Activated CD8-positive, alpha-beta memory T cell treated with anti-CD3 and anti-CD28 coated beads for 36 hours (primary cell): ENCODE data around the gene ARHGAP25. TPM values are rescaled to one million over a fixed set of nuclear protein-coding genes. Genes with fewer than 3 reads are reported as not detected.

Experiments used
- CTCF ChIA-PET: fragments of 350-600 bp; sonication (Branson Sonifier 250); formaldehyde crosslinking; loops from one replicate; lab custom pipeline; 2021; ENCODE audit warnings: antibody characterized with exemption; lab: Charles Lee
- POLR2A ChIA-PET: fragments of 350-600 bp; sonication (Branson Sonifier 250); formaldehyde crosslinking; loops from one replicate; lab custom pipeline; 2021; ENCODE audit warnings: antibody characterized with exemption; lab: Charles Lee
- total RNA-seq, 2 experiments: library from RNA; stranded (reverse); gene quantifications; one replicate each; pipeline ENCODE4 v1.2.3, GENCODE V29; 2021

The ARHGAP25 gene
- total RNA-seq, 2 experiments from 2014 or later = 63.6 to 64.0 TPM

GRCh38 chr2:68715353-68716041 lies 19.1 kb upstream of the ARHGAP25 start:
- ChIA-PET POLR2A (no interaction called here), CTCF (interaction anchor here (0.7 to 3.3 kb wide), 13 partner anchors 9 to 252 kb away, joined by 3 to 16 read pairs (median 3); no protein-coding TSS in a partner anchor)

- ChIA-PET POLR2A (interaction anchor here (1.4 kb wide), 1 partner anchor 18 kb away, joined by 5 read pairs; the partner anchor contains the start of gene ARHGAP25), CTCF (interaction anchor here (1.0 to 3.3 kb wide), 11 partner anchors 7 to 254 kb away, joined by 3 to 16 read pairs (median 4); partner anchors contain the start of gene ARHGAP25)
These were observed 17.9 kb upstream of the ARHGAP25 start for GRCh38 chr2:68716604-68717304.

- ChIA-PET POLR2A (interaction anchor here (0.6 to 1.4 kb wide), 3 partner anchors 17 to 253 kb away, joined by 3 to 5 read pairs (median 3); partner anchors contain the start of gene ARHGAP25), CTCF (interaction anchor here (0.6 to 3.3 kb wide), 10 partner anchors 10 to 252 kb away, joined by 3 to 16 read pairs (median 6); partner anchors contain the start of gene ARHGAP25)
These were observed 17.3 kb upstream of the ARHGAP25 start for GRCh38 chr2:68717305-68717661.

GRCh38 chr2:68719912-68720311 lies 14.7 kb upstream of the ARHGAP25 start:
- CTCF ChIA-PET = interaction anchor here (0.6 to 1.6 kb wide), 5 partner anchors 10 to 1920 kb away, joined by 3 to 5 read pairs (median 3); partner anchors contain the start of gene ARHGAP25
- POLR2A ChIA-PET = interaction anchor here (0.6 kb wide), 1 partner anchor 15 kb away, joined by 3 read pairs; no protein-coding TSS in a partner anchor

DNA sequence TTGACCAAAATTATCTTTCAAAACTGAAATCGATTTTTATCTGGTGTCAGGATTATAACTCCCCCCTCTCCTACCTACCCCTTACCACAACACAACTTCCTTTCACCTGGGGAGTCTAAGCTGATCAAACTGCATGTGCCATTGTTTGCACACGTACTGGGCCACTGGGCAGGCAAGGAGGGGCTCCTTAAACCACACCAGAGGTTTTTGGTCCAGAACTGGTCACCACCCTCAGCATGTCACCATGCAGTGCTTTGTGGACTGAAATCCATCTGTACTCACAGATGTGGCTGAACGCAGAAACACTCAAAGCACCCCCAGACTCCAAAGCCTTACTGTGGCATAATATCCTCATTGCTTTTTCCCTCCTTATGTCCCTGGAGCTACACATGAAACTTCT lies 13.9 kb upstream of the ARHGAP25 start:
- POLR2A ChIA-PET = interaction anchor here (0.6 to 1.1 kb wide), 2 partner anchors 14 to 19 kb away, joined by 3 to 6 read pairs; no protein-coding TSS in a partner anchor
- CTCF ChIA-PET = interaction anchor here (0.6 to 1.6 kb wide), 5 partner anchors 9 to 1921 kb away, joined by 3 to 5 read pairs (median 3); partner anchors contain the start of gene ARHGAP25

GRCh38 chr2:68721482-68722101 lies 13.0 kb upstream of the ARHGAP25 start:
- ChIA-PET POLR2A (interaction anchor here (0.9 to 1.1 kb wide), 2 partner anchors 13 to 19 kb away, joined by 4 to 6 read pairs; no protein-coding TSS in a partner anchor), CTCF (interaction anchor here (0.7 to 2.0 kb wide), 5 partner anchors 12 to 922 kb away, joined by 3 to 6 read pairs (median 4); partner anchors contain the start of genes AAK1 and ARHGAP25)

DNA sequence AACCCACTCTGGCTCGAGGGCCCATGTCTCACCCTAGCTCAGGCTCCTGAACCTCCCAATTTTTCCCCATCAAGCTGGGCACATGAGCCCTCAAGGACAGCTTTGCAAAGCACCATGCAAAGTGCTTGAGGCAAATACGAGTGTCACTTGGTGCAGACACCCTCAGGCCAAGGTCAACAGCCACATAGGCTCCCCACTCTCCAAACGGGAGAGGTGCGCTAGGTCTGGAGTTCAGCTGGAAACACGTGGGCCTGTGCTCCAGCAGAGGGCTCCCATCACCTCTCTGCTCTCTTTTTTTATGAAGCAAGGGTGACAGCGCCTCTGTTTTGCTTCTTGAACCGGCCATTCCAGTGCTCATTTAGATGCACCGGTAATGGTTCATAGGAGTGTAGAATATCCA lies 11.9 kb upstream of the ARHGAP25 start:
- CTCF ChIA-PET = interaction anchor here (0.7 to 2.0 kb wide), 4 partner anchors 11 to 202 kb away, joined by 3 to 8 read pairs (median 6); no protein-coding TSS in a partner anchor
- POLR2A ChIA-PET = interaction anchor here (0.6 to 0.7 kb wide), 2 partner anchors 31 to 232 kb away, joined by 3 to 6 read pairs; no protein-coding TSS in a partner anchor

DNA sequence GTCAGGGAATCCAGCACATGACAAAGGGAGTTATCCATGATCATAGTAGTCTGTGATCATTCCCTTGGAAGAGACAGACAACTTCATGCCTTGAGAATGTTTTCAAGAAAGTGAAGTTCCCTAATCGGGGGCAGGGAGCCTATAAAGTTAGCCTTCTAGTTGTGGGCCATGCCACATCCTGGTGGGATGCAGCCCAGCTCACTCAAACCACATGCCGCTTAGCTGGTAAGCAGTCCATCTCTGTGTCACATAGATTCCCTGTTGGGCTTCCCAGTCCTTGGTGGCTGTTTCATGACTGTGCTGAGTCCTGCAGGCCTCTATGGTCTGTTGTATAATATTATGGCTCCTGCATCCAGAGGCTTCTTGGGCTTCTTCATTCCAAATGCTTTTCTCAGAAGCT lies 11.4 kb upstream of the ARHGAP25 start:
- CTCF ChIA-PET = interaction anchor here (0.8 to 2.0 kb wide), 6 partner anchors 11 to 260 kb away, joined by 3 to 8 read pairs (median 5); no protein-coding TSS in a partner anchor
- POLR2A ChIA-PET = no interaction called here

- POLR2A ChIA-PET = interaction anchor here (0.6 kb wide), 1 partner anchor 24 kb away, joined by 3 read pairs; no protein-coding TSS in a partner anchor
- CTCF ChIA-PET = interaction anchor here (0.9 to 2.8 kb wide), 3 partner anchors 9 to 16 kb away, joined by 3 to 16 read pairs (median 3); no protein-coding TSS in a partner anchor
These were observed 8.5 kb upstream of the ARHGAP25 start for GRCh38 chr2:68726100-68726499.

DNA sequence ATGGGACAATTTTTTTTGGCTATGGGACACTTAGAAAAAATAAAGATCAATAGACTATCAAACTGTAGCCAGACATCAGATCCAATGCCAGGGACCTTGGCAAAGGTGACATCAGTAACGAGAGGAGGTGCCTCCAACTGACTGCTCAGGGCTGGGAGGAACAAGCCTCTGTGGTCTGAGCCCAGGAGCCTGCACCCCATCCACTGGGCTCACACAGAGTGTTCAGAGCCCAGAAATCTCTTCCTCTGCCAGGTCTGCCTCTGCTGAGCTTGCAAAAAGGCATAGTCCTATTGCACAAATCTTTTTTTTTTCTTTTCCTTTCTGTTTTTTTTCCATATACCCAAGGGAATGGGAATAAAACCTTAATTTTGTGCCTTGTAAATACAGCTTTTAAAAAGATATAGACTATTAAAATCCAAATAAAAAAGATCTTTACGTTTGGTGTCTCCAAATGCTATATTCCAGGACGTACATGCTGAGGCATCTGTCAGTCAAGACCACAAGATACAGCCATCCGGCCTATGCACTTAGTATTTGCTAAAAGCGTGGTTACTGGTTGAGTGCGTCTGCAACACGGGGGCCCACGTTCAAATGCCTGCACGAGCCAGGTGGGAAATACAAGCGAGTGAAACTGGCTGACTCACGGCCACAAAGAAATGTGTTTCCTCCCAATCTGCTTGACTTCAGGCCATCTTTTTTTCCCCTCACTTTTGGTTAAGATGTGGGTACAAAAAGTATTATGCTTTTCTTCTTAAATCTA lies 7.8 kb upstream of the ARHGAP25 start:
- ChIA-PET CTCF (interaction anchor here (0.9 to 2.8 kb wide), 4 partner anchors 10 to 44 kb away, joined by 3 to 16 read pairs (median 4); no protein-coding TSS in a partner anchor), POLR2A (interaction anchor here (0.6 kb wide), 1 partner anchor 23 kb away, joined by 3 read pairs; no protein-coding TSS in a partner anchor)

- POLR2A ChIA-PET = no interaction called here
- CTCF ChIA-PET = interaction anchor here (0.8 to 2.8 kb wide), 4 partner anchors 10 to 43 kb away, joined by 3 to 16 read pairs (median 5); no protein-coding TSS in a partner anchor
These were observed 6.8 kb upstream of the ARHGAP25 start for GRCh38 chr2:68727683-68728375.

GRCh38 chr2:68730828-68731227 lies 3.8 kb upstream of the ARHGAP25 start:
- CTCF ChIA-PET = no interaction called here
- POLR2A ChIA-PET = no interaction called here

DNA sequence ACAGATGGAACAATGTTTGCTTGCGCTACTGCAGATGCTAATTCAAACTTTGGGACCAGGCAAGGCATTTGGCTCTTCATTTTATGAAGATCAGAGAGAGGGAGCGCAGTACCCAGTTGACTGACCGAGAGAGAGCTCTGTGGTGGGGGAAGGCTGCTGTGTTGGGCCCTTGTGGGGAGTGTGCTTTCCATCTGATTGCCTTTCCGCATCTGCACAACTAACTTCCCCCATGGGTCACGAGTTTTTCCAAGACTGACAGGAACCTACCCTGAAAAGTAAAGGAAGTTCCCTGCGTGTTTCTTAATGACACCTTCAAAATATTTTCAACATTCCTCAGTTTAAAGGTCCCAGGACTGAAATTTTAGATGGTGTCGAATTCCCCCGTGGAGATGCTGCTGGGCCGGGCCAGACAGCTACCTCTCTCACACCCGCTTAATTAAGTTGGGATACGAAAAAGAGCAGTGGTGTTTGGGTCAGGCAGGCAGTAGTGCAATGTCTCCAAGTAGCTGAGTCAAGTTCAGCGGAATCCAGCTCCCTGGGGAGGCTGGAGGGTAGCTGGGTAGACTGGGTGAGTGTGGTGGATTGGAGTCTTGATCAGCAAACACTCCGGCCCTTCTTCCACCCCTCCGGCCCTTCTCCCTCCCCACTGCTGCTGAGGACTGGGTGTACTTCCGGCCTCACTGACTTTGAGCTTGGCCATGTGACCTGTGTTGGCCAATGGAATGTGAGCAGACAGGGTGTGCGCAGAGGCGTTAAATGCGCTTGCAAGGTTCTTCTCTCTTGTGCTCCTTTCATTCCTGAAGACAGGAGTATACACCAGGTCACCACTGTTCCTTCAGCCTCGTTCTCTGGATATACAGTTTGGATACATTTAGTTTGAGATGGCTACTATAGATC lies 2.3 kb upstream of the ARHGAP25 start:
- ChIA-PET POLR2A (no interaction called here), CTCF (interaction anchor here (1.1 to 1.6 kb wide), 3 partner anchors 10 to 176 kb away, joined by 3 to 4 read pairs (median 4); no protein-coding TSS in a partner anchor)

DNA sequence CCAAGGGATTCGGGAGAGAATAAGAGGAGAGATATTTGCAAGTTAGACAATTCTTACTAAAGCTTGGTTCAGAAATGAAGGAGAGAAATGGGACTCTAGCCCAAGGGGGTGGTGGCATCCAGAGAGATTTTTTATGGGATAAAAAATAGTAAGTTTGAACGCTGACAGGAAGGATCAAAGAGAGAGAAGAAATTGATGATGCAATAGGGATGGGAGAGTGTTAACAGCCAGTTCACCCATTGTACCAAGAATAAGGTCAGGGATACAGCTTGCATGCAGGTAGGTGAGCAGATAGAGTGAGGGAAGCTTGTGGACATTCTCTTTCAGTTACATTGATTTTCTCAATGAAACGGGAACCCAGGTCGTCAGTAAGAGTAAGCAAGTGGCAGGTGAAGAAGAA lies 1.2 kb upstream of the ARHGAP25 start:
- ChIA-PET CTCF (interaction anchor here (0.5 to 2.2 kb wide), 11 partner anchors 9 to 354 kb away, joined by 3 to 12 read pairs (median 4); no protein-coding TSS in a partner anchor), POLR2A (interaction anchor here (1.6 to 1.7 kb wide), 2 partner anchors 12 to 16 kb away, joined by 5 to 10 read pairs; no protein-coding TSS in a partner anchor)

DNA sequence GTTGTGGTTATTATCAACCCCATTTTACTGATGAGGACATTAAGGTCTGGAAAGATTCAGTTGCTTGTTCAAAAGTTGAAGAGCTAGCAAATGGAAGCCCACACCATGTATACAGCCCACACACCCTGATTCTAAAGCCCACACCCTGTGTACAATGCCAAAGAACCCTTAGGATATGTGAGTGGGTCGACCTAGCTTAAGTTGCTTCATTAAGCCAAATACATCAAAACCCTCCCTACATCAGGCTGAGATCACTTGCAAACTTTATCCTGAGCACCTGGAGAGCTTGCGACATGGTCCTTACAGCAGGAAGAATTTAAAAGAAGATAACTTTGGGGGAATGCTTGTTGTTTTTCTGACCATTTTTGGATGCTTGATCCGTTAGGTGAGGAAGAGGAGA lies 435 bp upstream of the ARHGAP25 start:
- ChIA-PET POLR2A (interaction anchor here (0.7 to 1.7 kb wide), 6 partner anchors 11 to 39 kb away, joined by 3 to 10 read pairs (median 4); no protein-coding TSS in a partner anchor), CTCF (interaction anchor here (0.9 to 2.2 kb wide), 9 partner anchors 11 to 355 kb away, joined by 3 to 12 read pairs (median 4); no protein-coding TSS in a partner anchor)

- POLR2A ChIA-PET = no interaction called here
- CTCF ChIA-PET = no interaction called here
These were observed 1.5 kb downstream of the ARHGAP25 start for GRCh38 chr2:68736086-68736485.
